Fibroblast of upper back skin (primary cell): Measurements from ENCODE around the gene TMEM145.

Source experiments
- DNase-seq: peaks from one replicate; pipeline ENCODE4 v3.0.0-alpha.2; 2013

Gene TMEM145

DNA sequence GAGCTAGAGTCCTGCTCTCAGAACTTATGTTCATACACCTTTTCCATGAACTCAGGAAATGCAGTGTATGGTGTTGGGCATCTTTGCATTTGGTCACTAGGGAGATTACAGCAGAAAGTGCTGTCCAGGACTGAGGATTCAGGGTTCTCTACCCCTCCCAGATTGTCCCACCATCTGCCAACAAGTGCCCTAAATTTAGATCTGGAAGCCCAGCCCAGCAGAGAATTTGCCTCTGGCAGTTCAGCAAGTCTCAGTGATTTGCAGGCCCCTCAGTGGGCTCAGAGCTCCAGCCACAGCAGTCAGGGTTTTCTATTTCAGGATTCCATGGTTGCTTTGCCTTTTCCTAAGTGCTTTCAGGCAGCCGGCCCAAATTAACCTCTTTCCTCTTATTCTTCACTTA is 53.6 kb downstream of the TMEM145 start:
- DNase-seq: no peak

DNA sequence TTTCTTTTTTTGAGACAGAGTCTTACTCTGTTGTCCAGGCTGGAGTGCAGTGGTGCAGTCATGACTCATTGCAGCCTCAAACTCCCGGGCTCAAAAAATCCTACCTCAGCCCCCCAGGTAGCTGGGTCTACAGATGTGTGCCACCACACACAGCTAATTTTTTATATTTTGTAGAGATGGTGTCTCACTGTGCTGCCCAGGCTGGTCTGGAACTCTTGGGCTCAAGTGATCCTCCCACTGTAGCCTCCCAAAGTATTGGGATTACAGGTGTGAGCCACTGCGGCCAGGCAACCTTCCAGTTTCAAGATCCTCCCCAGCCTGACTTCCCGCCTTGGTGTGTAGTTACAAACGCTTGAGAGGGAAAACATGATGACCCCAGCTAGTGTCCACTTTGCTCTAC is 54.8 kb downstream of the TMEM145 start:
- no peak for DNase-seq

DNA sequence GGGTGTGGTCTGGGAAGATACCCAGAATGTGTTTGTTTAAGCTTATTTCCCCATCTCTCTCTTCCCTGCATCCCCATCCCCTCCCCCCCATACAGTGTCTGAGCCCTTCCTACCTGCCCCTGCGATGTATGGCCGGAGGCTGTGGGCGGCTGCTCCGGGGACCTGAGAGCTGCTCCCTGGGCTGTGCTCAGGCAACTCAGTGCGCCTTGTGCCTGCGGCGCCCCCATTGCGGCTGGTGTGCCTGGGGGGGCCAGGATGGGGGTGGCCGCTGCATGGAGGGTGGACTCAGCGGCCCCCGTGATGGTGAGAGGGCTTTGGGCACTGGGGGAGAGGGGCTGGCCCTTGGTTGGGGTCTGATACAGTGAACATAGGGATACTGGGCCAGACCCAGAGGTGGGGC is 55.3 kb downstream of the TMEM145 start:
- DNase-seq: no peak

DNA sequence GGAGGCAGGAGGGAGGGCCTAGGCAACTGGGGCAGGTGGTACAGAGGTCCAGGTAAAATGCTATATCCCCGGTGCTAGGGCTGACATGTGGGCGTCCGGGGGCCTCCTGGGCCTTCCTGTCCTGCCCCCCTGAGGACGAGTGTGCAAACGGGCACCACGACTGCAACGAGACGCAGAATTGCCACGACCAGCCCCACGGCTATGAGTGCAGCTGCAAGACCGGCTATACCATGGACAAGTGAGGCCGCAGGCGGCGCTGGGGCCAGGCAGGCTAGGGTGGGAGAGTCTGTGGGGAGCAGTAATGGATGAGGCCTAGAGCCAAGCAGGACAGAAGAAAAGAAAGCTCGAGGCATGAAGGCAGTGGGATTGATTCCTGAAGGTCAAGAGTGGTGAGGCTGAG is 55.7 kb downstream of the TMEM145 start:
- no peak for DNase-seq

DNA sequence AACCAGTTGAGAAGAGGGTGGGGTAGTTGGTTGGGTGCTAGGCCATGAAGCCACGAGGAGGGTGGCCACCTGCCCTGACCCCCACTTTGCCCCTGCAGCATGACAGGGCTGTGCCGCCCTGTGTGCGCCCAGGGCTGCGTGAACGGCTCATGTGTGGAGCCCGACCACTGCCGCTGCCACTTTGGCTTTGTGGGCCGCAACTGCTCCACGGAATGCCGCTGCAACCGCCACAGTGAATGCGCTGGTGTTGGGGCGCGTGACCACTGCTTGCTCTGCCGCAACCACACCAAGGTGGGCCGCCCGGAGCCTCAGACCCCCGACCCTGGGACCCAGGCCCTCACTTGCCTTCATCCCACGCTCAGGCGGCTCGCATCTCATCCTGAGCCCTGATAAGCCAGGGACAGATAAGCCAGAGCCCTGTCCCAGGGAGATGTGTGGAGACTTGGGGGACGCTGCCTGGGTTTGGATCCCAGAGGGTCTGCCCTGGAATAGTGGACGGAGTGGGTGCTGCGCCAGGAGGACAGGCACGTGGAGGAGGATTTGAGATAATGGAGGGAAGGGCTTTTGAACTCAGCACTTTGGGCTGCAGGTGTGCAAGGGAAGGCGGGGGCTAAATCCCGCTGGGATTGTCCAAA is 56.4 kb downstream of the TMEM145 start:
- DNase-seq: no peak

DNA sequence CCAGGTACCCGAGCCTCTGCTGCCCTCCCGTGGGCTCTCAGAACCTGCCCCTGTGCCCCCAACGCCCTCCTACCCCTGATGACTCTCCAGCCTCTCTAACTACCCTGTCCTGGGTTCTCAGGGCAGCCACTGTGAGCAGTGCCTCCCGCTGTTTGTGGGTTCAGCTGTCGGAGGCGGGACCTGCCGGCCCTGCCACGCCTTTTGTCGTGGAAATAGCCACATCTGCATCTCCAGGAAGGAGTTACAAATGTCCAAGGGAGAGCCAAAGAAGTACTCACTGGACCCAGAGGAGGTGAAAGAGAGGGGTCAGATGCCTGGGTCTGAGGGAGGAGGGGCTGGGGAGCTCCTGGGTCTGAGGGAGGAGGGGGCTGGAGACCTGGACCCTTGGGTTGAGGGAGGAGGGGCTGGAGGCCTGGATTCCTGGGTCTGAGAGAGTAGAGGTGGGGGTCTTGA is 57.0 kb downstream of the TMEM145 start:
- no peak for DNase-seq

DNA sequence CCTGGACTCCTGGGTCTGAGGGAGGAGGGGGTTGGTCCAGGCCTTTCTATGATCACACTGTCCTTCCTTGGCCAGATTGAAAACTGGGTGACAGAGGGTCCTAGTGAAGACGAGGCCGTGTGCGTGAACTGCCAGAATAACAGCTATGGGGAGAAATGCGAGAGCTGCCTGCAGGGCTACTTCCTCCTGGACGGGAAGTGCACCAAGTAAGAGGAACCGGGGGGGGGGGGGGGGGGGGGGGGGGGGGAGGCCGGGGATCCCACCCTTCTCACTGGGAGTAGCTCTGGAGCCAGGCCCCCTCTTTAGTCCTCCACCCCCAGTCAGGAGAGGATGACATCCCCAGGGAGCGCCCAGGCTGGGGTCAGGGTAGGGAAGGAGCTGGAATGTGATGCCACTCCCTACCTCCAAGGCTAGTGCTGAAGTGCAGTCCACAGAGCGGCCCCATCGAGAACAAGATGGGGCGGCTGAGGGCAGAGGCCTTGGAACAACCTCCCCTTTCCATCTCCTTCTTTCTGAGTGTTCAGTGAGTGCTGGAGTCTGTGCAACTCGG is 57.6 kb downstream of the TMEM145 start:
- DNase-seq: no peak
